Activated CD4-positive, alpha-beta T cell treated with anti-CD3 and anti-CD28 coated beads, Interleukin-2, amount 10 ng/mL, durations not matched to agents 7 days and 5 days (primary cell): Measurements from ENCODE around the gene ZFPM1. TPM values are rescaled to one million over a fixed set of nuclear protein-coding genes. Genes with fewer than 3 reads are reported as not detected.

ENCODE experiments used
- CTCF ChIA-PET: fragments of 350-600 bp; sonication (Branson Sonifier 250); formaldehyde crosslinking; loops from one replicate; lab custom pipeline; 2021; ENCODE audit warnings: antibody characterized with exemption; lab: Charles Lee
- POLR2A ChIA-PET: fragments of 350-600 bp; sonication (Branson Sonifier 250); formaldehyde crosslinking; loops from one replicate; lab custom pipeline; 2021; ENCODE audit warnings: antibody characterized with exemption; lab: Charles Lee
- DNase-seq: peaks from one replicate; pipeline ENCODE4 v3.0.0-alpha.2; 2020
- H3K27ac Mint-ChIP-seq: one replicate; pipeline ENCODE4 v1.8.0; 2021; ENCODE audit warnings: mild to moderate bottlenecking, moderate library complexity, mixed read lengths
- H3K27me3 Mint-ChIP-seq: one replicate; pipeline ENCODE4 v1.8.0; 2021; ENCODE audit warnings: mixed read lengths
- H3K36me3 Mint-ChIP-seq: one replicate; pipeline ENCODE4 v1.8.0; 2021; ENCODE audit warnings: low read depth, mixed read lengths
- H3K4me1 Mint-ChIP-seq: one replicate; pipeline ENCODE4 v1.8.0; 2021; ENCODE audit warnings: mixed read lengths
- H3K4me3 Mint-ChIP-seq: one replicate; pipeline ENCODE4 v1.8.0; 2021; ENCODE audit warnings: mild to moderate bottlenecking, moderate library complexity, mixed read lengths
- H3K9me3 Mint-ChIP-seq: one replicate; pipeline ENCODE4 v1.8.0; 2021; ENCODE audit warnings: mixed read lengths
- total RNA-seq, 2 experiments: library from RNA; stranded (reverse); gene quantifications; one replicate each; pipeline ENCODE4 v1.2.3, GENCODE V29; 2021

ZFPM1 gene
- total RNA-seq, 2 experiments from 2014 or later, result 12.7 to 13.8 TPM

DNA sequence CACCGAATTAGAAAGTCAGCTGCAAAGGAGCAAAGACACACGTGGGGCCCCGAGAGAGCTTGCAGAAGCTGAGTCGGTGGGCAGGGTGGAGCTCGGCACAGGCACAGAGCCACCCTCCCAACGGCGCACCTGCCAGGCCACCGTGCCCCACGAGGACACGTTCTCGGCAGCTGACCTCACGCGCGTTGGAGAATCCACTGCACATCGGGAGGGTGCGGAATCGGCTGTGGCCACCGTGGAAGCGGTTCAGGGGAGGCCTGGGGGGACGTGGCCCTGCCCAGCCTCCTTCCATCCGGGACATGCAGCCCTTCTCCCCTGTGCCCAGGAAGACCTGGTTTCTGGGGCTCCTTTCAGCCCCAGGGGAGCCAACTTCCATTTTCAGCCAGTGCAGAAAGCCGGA is 20.9 kb upstream of the ZFPM1 start:
- peaks cover 2% of the 10 kb centered on the region for H3K4me1 Mint-ChIP-seq
- CTCF ChIA-PET, result no interaction called here
- no peaks in the 10 kb centered on the region for H3K36me3 Mint-ChIP-seq
- peaks cover 7% of the 10 kb centered on the region for H3K27me3 Mint-ChIP-seq
- no peaks in the 10 kb centered on the region for H3K9me3 Mint-ChIP-seq
- no peak overlapping the region for H3K4me3 Mint-ChIP-seq
- no peak for DNase-seq
- no peak overlapping the region for H3K27ac Mint-ChIP-seq
- POLR2A ChIA-PET, result no interaction called here

DNA sequence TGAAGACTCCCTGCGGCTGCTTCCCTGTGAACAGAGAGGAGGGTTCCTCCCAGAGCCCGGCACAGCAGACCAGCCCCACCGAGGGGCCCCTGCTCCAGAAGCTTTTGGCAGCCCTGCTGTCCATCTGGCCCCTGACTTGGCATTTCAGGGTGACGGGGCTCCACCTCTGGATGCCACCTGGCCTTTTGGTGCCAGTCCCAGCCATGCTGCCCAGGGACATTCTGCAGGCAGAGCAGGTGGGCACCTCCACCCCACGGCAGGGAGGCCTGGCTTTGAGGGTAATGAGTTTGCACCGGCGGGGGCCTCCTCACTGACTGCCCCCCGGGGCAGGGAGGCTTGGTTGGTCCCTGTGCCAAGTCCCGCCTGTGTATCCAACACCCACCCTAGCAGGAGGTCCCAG is 20.3 kb upstream of the ZFPM1 start:
- no peaks in the 10 kb centered on the region for H3K36me3 Mint-ChIP-seq
- CTCF ChIA-PET, result no interaction called here
- no peak for DNase-seq
- H3K9me3 Mint-ChIP-seq, result no peaks in the 10 kb centered on the region
- H3K4me3 Mint-ChIP-seq, result no peak overlapping the region
- H3K27me3 Mint-ChIP-seq, result peaks cover 7% of the 10 kb centered on the region
- POLR2A ChIA-PET, result no interaction called here
- H3K4me1 Mint-ChIP-seq, result peaks cover 2% of the 10 kb centered on the region
- no peak overlapping the region for H3K27ac Mint-ChIP-seq

DNA sequence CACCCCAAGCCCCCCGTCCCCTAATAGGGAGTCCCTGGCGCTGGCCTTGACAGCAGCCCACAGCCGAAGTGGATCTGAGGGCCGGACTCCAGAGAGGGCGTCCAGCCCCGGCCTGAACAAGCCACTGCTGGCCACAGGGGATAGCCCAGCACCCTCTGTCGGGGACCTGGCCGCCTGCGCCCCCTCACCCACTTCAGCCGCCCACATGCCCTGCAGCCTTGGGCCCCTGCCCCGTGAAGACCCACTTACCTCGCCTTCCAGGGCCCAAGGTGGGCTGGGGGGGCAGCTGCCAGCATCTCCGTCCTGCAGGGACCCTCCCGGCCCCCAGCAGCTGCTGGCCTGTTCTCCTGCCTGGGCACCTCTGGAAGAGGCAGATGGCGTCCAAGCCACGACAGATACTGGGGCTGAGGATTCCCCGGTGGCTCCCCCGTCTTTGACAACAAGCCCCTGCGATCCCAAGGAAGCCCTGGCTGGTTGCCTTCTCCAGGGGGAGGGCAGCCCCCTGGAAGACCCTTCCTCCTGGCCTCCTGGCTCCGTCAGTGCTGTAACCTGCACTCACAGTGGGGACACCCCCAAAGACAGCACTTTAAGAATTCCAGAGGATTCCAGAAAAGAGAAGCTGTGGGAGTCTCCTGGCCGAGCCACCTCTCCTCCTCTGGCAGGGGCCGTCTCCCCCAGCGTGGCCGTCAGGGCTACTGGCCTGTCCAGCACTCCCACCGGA is 19.3 kb upstream of the ZFPM1 start:
- ChIA-PET POLR2A (no interaction called here), CTCF (no interaction called here)
- DNase-seq, result no peak
- no peaks in the 10 kb centered on the region for H3K9me3 Mint-ChIP-seq
- H3K4me3 Mint-ChIP-seq, result no peak overlapping the region
- peaks cover 7% of the 10 kb centered on the region for H3K27me3 Mint-ChIP-seq
- H3K27ac Mint-ChIP-seq, result no peak overlapping the region
- peaks cover 2% of the 10 kb centered on the region for H3K4me1 Mint-ChIP-seq
- H3K36me3 Mint-ChIP-seq, result no peaks in the 10 kb centered on the region

DNA sequence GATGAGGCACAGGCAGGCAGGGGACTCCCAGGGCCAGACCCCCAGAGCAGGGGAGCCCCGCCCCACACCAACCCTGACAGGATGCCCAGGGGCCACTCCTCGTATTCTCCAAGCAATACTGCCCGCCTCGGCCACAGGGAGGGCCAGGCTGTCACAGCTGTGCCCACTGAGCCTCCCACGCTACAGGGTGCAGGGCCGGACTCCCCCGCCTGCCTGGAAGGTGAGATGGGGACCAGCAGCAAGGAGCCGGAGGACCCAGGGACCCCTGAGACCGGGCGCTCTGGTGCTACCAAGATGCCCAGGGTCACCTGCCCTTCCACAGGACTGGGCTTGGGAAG is 18.8 kb upstream of the ZFPM1 start:
- POLR2A ChIA-PET, result no interaction called here
- no peak overlapping the region for H3K4me3 Mint-ChIP-seq

DNA sequence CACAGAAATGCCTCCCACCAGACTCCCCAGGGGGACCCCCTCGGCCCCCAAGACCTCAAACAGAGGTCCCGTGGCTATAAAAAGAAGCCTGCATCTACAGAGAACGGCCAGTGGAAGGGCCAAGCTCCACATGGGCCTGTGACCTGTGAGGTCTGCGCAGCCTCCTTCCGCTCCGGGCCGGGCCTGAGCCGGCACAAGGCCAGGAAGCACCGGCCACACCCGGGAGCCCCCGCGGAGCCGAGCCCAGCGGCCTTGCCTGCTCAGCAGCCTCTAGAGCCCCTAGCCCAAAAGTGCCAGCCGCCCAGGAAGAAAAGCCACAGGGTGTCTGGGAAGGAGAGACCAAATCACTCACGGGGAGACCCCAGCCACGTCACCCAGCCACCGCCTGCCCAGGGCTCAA is 18.3 kb upstream of the ZFPM1 start:
- POLR2A ChIA-PET, result no interaction called here

More for the DNA sequence above, 18.8 kb upstream of the ZFPM1 start:
- CTCF ChIA-PET, result no interaction called here
- H3K9me3 Mint-ChIP-seq, result no peaks in the 10 kb centered on the region
- no peak overlapping the region for H3K27ac Mint-ChIP-seq
- peaks cover 7% of the 10 kb centered on the region for H3K27me3 Mint-ChIP-seq
- no peak for DNase-seq
- H3K36me3 Mint-ChIP-seq, result no peaks in the 10 kb centered on the region
- peaks cover 2% of the 10 kb centered on the region for H3K4me1 Mint-ChIP-seq

DNA sequence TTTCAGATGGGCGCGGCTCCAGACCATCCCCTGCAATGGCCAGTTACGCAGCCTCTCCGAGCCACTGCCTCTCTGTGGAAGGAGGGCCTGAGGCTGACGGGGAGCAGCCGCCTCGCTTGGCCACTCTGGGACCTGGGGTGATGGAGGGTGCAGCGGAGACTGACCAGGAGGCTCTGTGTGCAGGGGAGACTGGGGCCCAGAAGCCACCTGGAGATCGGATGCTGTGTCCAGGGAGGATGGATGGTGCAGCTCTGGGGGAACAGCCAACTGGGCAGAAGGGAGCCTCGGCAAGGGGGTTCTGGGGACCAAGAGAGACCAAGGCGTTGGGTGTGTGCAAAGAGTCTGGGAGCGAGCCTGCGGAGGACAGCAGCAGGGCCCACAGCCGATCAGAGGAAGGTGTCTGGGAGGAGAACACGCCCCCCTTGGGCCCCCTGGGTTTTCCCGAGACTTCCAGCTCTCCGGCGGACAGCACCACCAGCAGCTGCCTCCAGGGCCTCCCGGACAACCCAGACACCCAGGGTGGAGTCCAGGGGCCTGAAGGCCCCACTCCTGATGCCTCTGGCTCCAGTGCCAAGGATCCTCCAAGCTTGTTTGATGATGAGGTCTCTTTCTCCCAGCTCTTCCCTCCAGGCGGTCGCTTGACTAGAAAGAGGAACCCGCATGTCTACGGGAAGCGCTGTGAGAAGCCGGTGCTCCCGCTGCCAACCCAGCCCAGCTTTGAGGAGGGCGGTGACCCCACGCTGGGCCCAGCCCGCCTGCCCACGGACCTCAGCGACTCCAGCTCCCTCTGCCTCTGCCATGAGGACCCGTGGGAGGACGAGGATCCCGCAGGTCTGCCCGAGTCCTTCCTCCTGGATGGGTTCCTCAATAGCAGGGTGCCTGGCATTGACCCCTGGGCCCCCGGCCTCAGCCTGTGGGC is 17.4 kb upstream of the ZFPM1 start:
- Mint-ChIP-seq H3K4me3 (no peak overlapping the region), H3K9me3 (no peaks in the 10 kb centered on the region), H3K27ac (no peak overlapping the region), H3K4me1 (no peaks in the 10 kb centered on the region), H3K27me3 (peaks cover 5% of the 10 kb centered on the region), H3K36me3 (no peaks in the 10 kb centered on the region)
- ChIA-PET CTCF (interaction anchor here (1.0 to 1.7 kb wide), 3 partner anchors 24 to 657 kb away, joined by 3 to 6 read pairs (median 4); no protein-coding TSS in a partner anchor), POLR2A (no interaction called here)
- DNase-seq, result no peak

More for the DNA sequence above, 18.3 kb upstream of the ZFPM1 start:
- CTCF ChIA-PET, result no interaction called here
- no peaks in the 10 kb centered on the region for H3K36me3 Mint-ChIP-seq
- peaks cover 7% of the 10 kb centered on the region for H3K27me3 Mint-ChIP-seq
- H3K27ac Mint-ChIP-seq, result no peak overlapping the region
- H3K4me3 Mint-ChIP-seq, result no peak overlapping the region
- H3K4me1 Mint-ChIP-seq, result peaks cover 1% of the 10 kb centered on the region
- DNase-seq, result no peak
- no peaks in the 10 kb centered on the region for H3K9me3 Mint-ChIP-seq

DNA sequence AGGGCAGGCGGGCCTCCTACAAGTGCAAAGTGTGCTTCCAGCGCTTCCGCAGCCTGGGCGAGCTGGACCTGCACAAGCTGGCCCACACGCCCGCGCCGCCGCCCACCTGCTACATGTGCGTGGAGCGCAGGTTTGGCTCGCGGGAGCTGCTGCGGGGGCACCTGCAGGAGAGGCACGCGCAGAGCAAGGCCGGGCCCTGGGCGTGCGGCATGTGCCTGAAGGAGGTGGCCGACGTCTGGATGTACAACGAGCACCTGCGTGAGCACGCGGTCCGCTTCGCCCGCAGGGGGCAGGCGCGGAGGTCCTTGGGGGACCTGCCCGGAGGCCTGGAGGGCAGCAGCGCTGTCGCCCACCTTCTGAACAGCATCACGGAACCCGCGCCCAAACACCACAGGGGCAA is 16.3 kb upstream of the ZFPM1 start:
- Mint-ChIP-seq H3K4me3 (no peak overlapping the region), H3K4me1 (no peaks in the 10 kb centered on the region), H3K9me3 (no peaks in the 10 kb centered on the region), H3K36me3 (no peaks in the 10 kb centered on the region), H3K27ac (no peak overlapping the region), H3K27me3 (peaks cover 2% of the 10 kb centered on the region)
- CTCF ChIA-PET, result interaction anchor here (1.0 to 1.7 kb wide), 4 partner anchors 10 to 658 kb away, joined by 3 to 6 read pairs (median 4); no protein-coding TSS in a partner anchor
- DNase-seq, result no peak
- POLR2A ChIA-PET, result no interaction called here

DNA sequence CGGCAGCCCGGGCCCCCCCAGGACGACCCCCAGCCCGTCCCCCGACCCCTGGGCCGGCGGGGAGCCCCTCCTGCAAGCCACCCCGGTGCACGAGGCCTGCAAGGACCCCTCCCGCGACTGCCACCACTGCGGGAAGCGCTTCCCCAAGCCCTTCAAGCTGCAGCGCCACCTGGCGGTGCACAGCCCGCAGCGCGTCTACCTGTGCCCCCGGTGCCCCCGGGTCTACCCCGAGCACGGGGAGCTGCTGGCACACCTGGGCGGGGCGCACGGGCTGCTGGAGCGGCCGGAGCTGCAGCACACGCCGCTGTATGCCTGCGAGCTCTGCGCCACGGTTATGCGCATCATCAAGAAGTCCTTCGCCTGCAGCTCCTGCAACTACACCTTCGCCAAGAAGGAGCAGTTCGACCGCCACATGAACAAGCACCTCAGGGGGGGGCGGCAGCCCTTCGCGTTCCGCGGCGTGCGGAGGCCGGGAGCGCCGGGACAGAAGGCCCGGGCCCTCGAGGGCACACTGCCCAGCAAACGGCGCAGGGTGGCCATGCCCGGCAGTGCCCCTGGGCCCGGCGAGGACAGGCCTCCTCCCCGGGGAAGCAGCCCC is 15.6 kb upstream of the ZFPM1 start:
- peak; percentile 65 for DNase-seq
- H3K27me3 Mint-ChIP-seq, result no peaks in the 10 kb centered on the region
- no peak overlapping the region for H3K4me3 Mint-ChIP-seq
- H3K27ac Mint-ChIP-seq, result no peak overlapping the region
- no peaks in the 10 kb centered on the region for H3K4me1 Mint-ChIP-seq
- no peaks in the 10 kb centered on the region for H3K36me3 Mint-ChIP-seq
- POLR2A ChIA-PET, result no interaction called here
- no peaks in the 10 kb centered on the region for H3K9me3 Mint-ChIP-seq
- CTCF ChIA-PET, result interaction anchor here (0.9 to 1.7 kb wide), 9 partner anchors 9 to 659 kb away, joined by 3 to 8 read pairs (median 4); no protein-coding TSS in a partner anchor

DNA sequence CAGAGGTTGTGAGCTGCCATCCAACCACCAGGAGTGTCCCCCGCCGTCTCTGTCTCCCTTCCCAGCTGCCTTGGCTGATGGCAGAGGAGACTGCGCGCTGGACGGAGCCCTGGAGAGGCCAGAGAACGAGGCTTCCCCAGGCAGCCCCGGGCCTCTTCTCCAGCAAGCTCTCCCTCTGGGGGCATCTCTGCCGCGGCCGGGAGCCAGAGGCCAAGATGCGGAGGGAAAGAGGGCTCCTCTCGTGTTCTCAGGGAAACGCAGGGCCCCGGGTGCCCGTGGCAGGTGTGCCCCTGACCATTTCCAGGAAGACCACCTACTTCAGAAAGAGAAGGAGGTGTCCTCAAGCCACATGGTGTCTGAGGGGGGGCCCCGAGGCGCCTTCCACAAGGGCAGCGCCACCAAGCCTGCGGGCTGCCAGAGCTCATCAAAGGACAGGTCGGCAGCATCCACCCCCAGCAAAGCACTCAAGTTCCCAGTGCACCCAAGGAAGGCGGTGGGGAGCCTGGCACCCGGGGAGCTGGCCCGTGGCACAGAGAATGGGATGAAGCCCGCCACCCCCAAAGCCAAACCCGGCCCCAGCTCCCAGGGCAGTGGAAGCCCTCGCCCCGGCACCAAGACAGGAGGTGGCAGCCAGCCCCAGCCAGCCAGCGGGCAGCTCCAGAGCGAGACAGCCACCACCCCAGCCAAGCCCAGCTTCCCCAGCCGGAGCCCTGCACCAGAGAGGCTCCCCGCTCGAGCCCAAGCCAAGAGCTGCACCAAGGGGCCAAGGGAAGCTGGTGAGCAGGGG is 14.8 kb upstream of the ZFPM1 start:
- POLR2A ChIA-PET, result no interaction called here
- Mint-ChIP-seq H3K27ac (no peak overlapping the region), H3K27me3 (no peaks in the 10 kb centered on the region), H3K4me1 (peaks cover 3% of the 10 kb centered on the region), H3K9me3 (no peaks in the 10 kb centered on the region), H3K4me3 (no peak overlapping the region), H3K36me3 (no peaks in the 10 kb centered on the region)
- CTCF ChIA-PET, result interaction anchor here (0.7 to 1.5 kb wide), 9 partner anchors 9 to 498 kb away, joined by 3 to 8 read pairs (median 3); no protein-coding TSS in a partner anchor
- DNase-seq, result no peak

DNA sequence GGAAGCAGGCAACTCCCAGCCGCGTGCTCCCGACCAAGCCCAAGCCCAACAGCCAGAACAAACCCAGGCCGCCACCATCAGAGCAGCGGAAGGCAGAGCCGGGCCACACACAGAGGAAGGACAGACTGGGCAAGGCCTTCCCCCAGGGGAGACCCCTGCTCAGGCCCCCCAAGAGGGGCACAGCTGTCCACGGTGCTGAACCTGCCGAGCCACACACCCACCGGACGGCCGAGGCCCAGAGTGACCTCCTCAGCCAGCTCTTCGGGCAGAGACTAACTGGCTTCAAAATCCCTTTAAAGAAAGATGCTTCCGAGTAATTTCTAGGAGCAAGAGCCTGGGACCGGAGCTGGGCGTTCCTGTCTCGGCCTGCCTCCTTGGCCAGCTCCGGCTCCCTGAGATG is 14.1 kb upstream of the ZFPM1 start:
- Mint-ChIP-seq H3K9me3 (no peaks in the 10 kb centered on the region), H3K4me1 (peaks cover 4% of the 10 kb centered on the region), H3K36me3 (no peaks in the 10 kb centered on the region), H3K4me3 (no peak overlapping the region), H3K27me3 (no peaks in the 10 kb centered on the region), H3K27ac (no peak overlapping the region)
- DNase-seq, result no peak
- ChIA-PET CTCF (no interaction called here), POLR2A (no interaction called here)

DNA sequence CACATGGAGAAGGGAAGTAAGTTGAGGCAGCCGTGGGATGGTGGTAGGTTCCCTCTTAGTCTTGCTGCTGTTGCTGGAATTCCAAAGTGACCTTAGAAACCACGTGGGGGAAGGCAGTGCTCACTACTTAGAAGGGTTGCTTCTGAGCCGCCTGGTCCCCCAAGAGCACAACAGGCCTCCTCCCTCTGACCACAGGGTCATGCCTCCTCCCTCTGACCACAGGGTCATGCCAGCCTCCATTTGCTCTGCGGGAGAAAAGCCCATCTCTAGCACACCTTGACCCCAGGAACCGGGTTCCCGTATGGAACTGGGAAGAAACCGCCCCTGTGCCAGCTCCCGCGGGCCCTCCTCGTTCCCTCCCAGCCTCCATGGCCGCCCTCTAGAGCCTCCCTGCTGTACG is 13.4 kb upstream of the ZFPM1 start:
- Mint-ChIP-seq H3K9me3 (no peaks in the 10 kb centered on the region), H3K4me3 (no peak overlapping the region), H3K36me3 (no peaks in the 10 kb centered on the region), H3K27ac (no peak overlapping the region), H3K4me1 (peaks cover 4% of the 10 kb centered on the region), H3K27me3 (no peaks in the 10 kb centered on the region)
- ChIA-PET CTCF (interaction anchor here (0.6 kb wide), 1 partner anchor 1358 kb away, joined by 3 read pairs; no protein-coding TSS in a partner anchor), POLR2A (no interaction called here)
- DNase-seq, result no peak

DNA sequence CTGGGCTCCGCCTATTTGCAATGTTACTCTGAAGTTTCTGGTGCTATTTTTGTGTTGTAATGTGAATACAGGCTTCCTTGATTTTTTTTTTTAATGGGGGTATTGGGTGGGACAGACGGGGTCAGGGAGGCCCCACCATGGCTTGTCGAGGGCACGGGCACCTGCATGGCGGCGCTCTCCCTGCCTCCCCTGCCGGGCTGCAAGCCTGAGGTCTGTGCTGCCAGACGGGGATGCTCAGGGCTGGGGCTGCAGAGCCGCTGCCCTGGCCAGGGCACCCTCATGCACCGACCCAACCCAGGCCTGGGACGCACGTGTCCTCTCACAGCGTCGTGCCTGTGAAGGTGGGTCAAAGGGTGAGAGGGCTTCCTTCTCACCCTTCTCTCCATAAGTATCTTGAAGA is 13.0 kb upstream of the ZFPM1 start:
- no peak for DNase-seq
- H3K4me3 Mint-ChIP-seq, result no peak overlapping the region
- no peak overlapping the region for H3K27ac Mint-ChIP-seq
- no peaks in the 10 kb centered on the region for H3K9me3 Mint-ChIP-seq
- ChIA-PET CTCF (interaction anchor here (0.6 kb wide), 1 partner anchor 1359 kb away, joined by 3 read pairs; no protein-coding TSS in a partner anchor), POLR2A (no interaction called here)
- no peaks in the 10 kb centered on the region for H3K27me3 Mint-ChIP-seq
- peaks cover 4% of the 10 kb centered on the region for H3K4me1 Mint-ChIP-seq
- no peaks in the 10 kb centered on the region for H3K36me3 Mint-ChIP-seq
